ENCODE results near the gene ATF4.
A peak's percentile ranks its signal among the peaks of the same experiment; 100 is the strongest.

The ATF4 gene

GRCh38 chr22:39520226-39521105 is at the start of gene ATF4:
Gene ATF4, plus strand, starts transcription at chr22:39520562. Its CDS starts 884 bp downstream, at chr22:39521446.
- DNase-seq (ENCODE audit: low read depth in 1 of 2, low spot score in 1 of 2): peak; percentile 83 to 84

DNA sequence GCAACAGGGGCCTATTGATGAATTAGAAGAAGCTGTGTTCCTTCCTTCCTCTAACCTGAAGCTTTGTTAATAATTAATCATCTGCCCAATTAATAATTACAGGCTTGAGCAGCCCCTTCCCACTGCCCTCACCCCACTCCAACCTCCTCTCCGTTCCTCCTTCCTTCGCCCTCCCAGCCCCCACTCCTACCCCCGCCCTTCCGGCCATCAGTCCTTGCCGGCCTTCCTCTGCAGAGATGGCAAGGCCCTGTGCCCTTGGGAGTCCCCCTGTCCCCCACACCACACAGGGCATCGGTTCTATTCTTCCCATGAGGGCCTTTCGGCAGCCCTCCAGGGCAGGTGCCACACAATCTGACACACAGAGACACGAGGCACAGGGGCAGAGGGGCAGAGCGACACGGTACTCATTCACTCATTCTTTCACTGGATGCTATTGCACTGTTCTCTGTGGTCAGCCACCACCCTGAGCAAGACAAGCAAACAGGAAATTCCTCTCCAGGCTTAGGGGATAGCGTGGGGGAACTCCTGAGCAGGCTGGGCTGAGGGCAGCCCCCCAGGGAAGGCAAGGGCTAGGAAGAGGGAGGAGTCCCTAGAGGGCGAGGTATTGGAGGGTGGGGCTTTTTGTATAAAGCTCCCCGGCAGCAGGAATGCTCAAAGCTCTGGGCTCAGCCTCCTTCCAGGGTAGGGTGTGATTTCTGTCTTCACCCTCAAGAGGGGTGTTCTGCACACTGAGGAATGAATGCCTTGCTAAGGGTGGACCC is 48.8 kb upstream of the ATF4 start:
- no peak for DNase-seq (ENCODE audit: low read depth in 1 of 2, low spot score in 1 of 2)

DNA sequence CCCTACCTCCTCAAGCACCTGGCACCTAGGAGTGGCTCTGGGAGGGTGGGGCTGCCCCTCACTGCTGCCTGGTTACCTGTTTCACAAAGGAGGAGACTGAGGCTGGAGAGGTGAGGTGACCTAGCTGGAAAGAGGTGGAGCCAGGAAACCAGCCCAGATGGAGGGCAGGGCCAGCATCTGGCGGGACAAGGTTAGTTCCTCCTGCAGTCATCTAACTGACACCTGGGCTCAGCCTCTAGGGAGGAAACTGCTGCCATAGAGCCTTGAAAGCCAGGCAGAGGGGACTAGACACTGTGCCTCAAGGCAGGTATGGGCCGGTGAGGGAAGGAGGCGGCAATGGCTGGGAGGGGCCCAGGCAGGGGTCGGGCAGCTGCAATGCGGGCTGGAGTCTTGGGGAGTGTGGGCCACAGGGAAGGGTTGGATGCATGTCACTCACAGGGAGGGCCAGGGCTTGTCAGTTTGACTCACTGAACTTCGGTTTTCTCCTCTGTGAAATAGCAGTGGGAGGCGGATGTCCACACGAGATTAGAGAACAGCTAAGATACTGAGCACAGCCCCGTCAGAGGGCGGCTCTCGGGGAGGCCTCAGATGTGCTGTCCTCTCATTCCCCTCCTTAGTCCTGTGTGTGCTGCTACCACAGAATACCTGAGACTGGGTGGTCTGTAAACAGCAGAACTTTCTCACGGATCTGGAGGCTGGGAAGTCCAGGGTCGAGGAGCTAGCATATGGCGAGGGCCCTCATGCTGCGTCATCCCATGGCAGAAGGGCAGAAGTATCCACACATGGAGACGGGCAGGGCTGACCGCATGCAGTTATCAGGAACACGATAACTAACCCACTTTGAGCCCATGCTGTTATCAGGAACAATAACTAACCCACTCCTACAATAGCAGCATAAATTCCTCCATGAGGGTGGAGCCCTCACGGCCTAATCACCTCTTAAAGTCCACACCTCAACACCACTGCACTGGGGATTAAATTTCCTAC is 47.5 kb upstream of the ATF4 start:
- DNase-seq (ENCODE audit: low read depth in 1 of 2, low spot score in 1 of 2): no peak

DNA sequence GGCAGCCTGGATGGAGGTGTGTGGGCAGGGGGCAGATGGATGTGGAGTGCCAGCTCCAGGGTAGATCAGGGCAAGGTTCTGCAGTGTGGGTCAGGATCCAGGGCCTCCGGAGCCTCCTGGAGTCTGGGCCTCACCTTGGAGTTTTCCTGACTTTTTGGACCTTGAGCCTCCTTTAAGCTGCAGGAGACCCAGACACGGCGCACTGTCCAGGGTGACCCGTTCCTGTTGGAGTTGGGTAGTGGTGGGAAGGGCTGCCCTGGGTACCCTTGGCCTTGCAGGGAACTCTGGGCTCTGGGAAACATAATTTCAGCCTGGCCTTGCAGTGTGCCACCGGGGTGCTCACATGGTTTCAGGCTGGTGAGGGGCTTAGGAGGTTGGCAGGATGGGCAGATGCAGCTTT is 46.5 kb upstream of the ATF4 start:
- DNase-seq (ENCODE audit: low read depth in 1 of 2, low spot score in 1 of 2): no peak

DNA sequence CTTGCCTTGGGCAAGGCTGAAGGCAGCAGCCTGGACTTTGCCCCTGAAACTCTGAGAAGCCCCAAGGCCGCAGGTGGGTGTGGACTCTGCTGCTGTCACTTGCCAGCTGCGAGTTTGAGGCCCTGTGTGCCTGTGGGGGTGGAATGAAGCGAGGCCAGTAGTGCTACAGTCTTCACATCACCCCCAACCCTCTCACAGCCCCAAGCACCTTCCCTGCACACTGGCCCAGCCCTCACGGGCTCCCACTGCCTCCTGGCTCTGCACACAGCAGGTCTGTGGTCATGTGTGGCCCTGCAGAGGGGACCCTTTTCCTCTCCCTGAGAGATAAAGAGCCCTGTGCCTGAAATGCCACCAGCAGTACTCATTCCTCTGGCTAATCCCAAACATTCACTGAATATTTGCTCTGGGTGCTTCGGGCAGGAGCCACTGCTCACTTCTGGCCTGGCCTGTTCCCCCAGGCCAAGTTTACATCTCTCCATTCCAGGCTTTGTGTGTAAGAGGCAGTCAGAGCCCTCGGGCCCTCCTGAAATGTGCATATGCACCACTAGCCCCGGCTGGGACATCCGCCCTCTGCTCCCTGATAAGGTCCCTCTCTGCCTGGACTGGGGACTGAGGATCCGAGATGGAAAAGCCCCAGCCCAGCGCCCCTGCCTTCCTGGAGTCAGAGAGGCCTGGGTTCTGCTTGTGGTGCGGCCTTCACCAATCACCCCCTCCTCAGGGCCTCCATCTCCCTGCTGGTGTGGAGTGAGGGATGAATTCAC is 45.8 kb upstream of the ATF4 start:
- no peak for DNase-seq (ENCODE audit: low read depth in 1 of 2, low spot score in 1 of 2)

- no peak for DNase-seq (ENCODE audit: low read depth in 1 of 2, low spot score in 1 of 2)
Measured at GRCh38 chr22:39475337-39475736, 45.0 kb upstream of the ATF4 start.

- no peak for DNase-seq (ENCODE audit: low read depth in 1 of 2, low spot score in 1 of 2)
Measured at GRCh38 chr22:39475902-39476301, 44.5 kb upstream of the ATF4 start.

GRCh38 chr22:39476664-39477063 is 43.7 kb upstream of the ATF4 start:
- DNase-seq (ENCODE audit: low read depth in 1 of 2, low spot score in 1 of 2): no peak

GRCh38 chr22:39477542-39477941 is 42.8 kb upstream of the ATF4 start:
- DNase-seq (ENCODE audit: low read depth in 1 of 2, low spot score in 1 of 2): no peak

DNA sequence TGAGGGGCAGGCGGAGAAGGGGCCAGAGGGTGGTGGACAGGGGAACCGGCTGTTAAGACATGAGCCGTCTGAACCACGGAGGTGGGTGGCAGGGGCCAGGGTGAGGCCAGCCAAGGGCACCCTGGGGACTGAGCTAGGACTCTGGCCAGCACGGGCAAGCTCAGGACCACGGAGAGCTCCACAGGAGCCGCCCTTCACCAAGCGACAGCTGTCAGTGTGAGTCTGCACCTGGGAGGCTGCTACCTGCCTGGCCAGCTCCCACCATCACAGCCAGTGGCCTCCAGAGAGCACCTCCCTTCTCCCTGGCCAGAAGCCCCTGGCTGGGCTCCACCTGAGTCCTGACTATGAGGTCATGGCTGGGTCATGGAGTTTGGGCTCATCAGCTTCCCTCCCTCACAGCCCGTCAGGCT is 41.9 kb upstream of the ATF4 start:
- no peak for DNase-seq (ENCODE audit: low read depth in 1 of 2, low spot score in 1 of 2)

GRCh38 chr22:39479254-39479653 is 41.1 kb upstream of the ATF4 start:
- no peak for DNase-seq (ENCODE audit: low read depth in 1 of 2, low spot score in 1 of 2)

GRCh38 chr22:39480557-39480956 is 39.8 kb upstream of the ATF4 start:
- DNase-seq (ENCODE audit: low read depth in 1 of 2, low spot score in 1 of 2): no peak

DNA sequence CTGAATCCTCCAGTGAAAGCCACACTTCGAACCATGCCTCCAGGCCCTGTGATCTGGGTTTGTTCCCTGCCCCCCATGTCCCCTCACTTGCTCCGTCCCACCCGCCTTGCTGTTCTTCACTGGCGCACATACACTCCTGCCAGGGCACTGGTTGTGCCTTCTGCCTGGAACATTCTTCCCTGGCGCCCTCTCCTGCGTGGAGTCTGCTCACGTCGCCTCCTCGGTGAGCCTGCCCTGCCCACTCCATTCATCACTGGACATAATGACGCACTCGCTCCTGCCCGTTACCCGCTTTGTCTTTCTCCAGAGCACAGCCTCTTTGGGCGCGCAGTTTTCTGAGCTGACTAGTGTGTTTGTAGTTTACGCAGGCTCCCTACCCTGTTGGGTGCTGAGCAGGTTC is 39.3 kb upstream of the ATF4 start:
- no peak for DNase-seq (ENCODE audit: low read depth in 1 of 2, low spot score in 1 of 2)

DNA sequence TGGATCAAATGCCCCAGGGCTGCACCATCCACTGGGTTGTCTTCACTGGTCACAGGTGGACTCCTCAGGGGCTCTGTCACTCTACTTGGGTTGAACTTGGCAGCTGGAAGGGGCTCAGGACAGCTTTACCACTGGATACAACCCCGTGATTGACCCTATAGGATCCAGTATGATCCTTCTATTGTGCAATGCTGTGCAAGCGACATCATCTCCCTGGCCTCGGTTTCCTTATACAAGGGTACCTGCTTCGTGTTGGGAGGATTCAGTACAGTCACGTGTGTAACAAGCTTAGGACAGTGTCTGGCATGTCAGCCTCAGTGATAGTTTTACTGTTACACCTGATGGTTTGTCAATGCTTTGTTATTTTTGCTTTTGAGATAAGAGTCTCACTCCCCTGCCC is 38.8 kb upstream of the ATF4 start:
- no peak for DNase-seq (ENCODE audit: low read depth in 1 of 2, low spot score in 1 of 2)

DNA sequence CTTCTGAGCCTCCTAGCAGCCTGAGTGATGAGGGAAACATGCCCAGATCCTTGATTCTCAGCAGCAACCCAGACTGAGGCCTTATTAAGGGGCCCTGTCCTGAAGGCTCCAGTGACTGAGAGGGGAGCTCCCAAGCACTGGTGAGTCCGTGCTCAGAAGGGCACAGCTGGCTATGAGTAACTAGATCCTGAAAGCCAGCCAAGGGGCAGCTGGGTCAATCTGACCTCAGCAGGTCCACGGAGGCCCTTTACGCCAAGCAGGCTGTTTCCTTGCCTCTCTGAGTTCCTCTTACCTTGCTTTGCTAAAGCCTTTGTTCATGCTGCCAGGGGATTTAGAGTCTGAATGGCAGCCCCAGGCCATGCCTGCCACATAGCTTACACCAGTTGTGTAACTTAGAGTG is 37.6 kb upstream of the ATF4 start:
- DNase-seq (ENCODE audit: low read depth in 1 of 2, low spot score in 1 of 2): no peak

DNA sequence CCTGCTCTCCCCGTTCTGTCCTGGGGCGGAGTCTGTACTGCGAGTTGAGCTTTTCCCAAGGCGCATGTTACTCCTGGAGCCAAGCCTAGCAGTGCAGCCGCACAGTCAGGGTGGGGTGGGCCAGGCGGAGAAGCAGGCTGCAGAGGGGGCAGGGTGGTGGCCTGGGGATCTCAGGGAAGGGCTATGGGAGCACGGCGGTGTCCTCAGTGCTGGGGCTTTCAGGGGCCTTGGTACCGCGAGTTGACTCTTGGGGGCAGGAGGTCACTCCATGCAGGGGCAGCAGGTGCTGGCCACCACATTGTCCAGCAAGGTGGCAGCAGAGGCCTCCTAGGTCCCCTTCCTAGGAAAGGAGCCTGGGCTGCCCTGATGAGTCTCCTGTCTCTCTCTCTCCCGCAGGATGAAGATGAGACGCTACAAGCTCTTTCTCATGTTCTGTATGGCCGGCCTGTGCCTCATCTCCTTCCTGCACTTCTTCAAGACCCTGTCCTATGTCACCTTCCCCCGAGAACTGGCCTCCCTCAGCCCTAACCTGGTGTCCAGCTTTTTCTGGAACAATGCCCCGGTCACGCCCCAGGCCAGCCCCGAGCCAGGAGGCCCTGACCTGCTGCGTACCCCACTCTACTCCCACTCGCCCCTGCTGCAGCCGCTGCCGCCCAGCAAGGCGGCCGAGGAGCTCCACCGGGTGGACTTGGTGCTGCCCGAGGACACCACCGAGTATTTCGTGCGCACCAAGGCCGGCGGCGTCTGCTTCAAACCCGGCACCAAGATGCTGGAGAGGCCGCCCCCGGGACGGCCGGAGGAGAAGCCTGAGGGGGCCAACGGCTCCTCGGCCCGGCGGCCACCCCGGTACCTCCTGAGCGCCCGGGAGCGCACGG is 33.2 kb upstream of the ATF4 start:
- no peak for DNase-seq (ENCODE audit: low read depth in 1 of 2, low spot score in 1 of 2)

DNA sequence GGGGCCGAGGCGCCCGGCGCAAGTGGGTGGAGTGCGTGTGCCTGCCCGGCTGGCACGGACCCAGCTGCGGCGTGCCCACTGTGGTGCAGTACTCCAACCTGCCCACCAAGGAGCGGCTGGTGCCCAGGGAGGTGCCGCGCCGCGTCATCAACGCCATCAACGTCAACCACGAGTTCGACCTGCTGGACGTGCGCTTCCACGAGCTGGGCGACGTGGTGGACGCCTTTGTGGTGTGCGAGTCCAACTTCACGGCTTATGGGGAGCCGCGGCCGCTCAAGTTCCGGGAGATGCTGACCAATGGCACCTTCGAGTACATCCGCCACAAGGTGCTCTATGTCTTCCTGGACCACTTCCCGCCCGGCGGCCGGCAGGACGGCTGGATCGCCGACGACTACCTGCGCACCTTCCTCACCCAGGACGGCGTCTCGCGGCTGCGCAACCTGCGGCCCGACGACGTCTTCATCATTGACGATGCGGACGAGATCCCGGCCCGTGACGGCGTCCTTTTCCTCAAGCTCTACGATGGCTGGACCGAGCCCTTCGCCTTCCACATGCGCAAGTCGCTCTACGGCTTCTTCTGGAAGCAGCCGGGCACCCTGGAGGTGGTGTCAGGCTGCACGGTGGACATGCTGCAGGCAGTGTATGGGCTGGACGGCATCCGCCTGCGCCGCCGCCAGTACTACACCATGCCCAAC is 32.4 kb upstream of the ATF4 start:
- no peak for DNase-seq (ENCODE audit: low read depth in 1 of 2, low spot score in 1 of 2)

DNA sequence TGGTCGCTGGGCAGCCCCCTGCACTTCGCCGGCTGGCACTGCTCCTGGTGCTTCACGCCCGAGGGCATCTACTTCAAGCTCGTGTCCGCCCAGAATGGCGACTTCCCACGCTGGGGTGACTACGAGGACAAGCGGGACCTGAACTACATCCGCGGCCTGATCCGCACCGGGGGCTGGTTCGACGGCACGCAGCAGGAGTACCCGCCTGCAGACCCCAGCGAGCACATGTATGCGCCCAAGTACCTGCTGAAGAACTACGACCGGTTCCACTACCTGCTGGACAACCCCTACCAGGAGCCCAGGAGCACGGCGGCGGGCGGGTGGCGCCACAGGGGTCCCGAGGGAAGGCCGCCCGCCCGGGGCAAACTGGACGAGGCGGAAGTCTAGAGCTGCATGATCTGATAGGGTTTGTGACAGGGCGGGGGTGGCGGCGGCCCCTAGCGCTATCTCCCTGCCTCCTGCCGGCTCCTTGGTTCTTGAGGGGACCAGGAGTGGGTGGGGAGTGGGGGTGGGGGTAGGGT is 31.7 kb upstream of the ATF4 start:
- no peak for DNase-seq (ENCODE audit: low read depth in 1 of 2, low spot score in 1 of 2)

Data from activated T-helper 1 cell treated with anti-CD3 and anti-CD28 coated beads, Interleukin-2, amount 50 U/mL, for 16 hours (primary cell).